Stimulated activated CD8-positive, alpha-beta memory T cell treated with anti-CD3 and anti-CD28 coated beads, Interleukin-4, amount 100 ng/mL, for 4 hours (primary cell): ENCODE measurements around the gene STK32C.

Experiments used
- DNase-seq, 2 donors: peaks; one replicate each; pipeline ENCODE4 v3.0.0-alpha.2; 2020; ENCODE audit warnings: low read depth in 2 of 2, low spot score in 1 of 2

STK32C gene

GRCh38 chr10:132282667-132283603 lies 24.8 kb downstream of the STK32C start:
- DNase-seq = no peak

- DNase-seq = no peak
These were observed 25.7 kb downstream of the STK32C start for GRCh38 chr10:132281915-132282666.

- DNase-seq = no peak
These were observed 27.1 kb downstream of the STK32C start for GRCh38 chr10:132280646-132281074.

GRCh38 chr10:132279873-132280645 lies 27.7 kb downstream of the STK32C start:
- DNase-seq = no peak

GRCh38 chr10:132277311-132277741 lies 30.4 kb downstream of the STK32C start:
- no peak for DNase-seq

- no peak for DNase-seq
These were observed 31.0 kb downstream of the STK32C start for GRCh38 chr10:132276706-132277105.

GRCh38 chr10:132276179-132276675 lies 31.5 kb downstream of the STK32C start:
- no peak for DNase-seq

GRCh38 chr10:132275426-132276178 lies 32.1 kb downstream of the STK32C start:
- no peak for DNase-seq

- DNase-seq = no peak
These were observed 32.8 kb downstream of the STK32C start for GRCh38 chr10:132274986-132275385.

- DNase-seq = no peak
These were observed 33.2 kb downstream of the STK32C start for GRCh38 chr10:132274581-132274980.

- no peak for DNase-seq
These were observed 33.8 kb downstream of the STK32C start for GRCh38 chr10:132273966-132274365.

GRCh38 chr10:132273304-132273944 lies 34.3 kb downstream of the STK32C start:
- DNase-seq = no peak

GRCh38 chr10:132272231-132272971 lies 35.3 kb downstream of the STK32C start:
- DNase-seq = no peak

- DNase-seq = no peak
These were observed 36.1 kb downstream of the STK32C start for GRCh38 chr10:132271458-132272230.

GRCh38 chr10:132270721-132271457 lies 36.9 kb downstream of the STK32C start:
- no peak for DNase-seq

GRCh38 chr10:132270256-132270655 lies 37.5 kb downstream of the STK32C start:
- DNase-seq = no peak
